Motor neuron (in vitro differentiated cells): Measurements from ENCODE around the gene GZMB. TPM values are rescaled to one million over a fixed set of nuclear protein-coding genes. Genes with fewer than 3 reads are reported as not detected.

Experiments
- ATAC-seq, 8 experiments: fragments of 200-7000 bp; cut with Tn5 transposase; replicated peaks in 6 of 8; 2 replicates each; pipeline ENCODE4 v1.8.0; 2021; ENCODE audit warnings: mild to moderate bottlenecking in 8 of 8, moderate library complexity in 8 of 8
- H3K27ac ChIP-seq, 2 donors: fragments of 250-450 bp; sonication (Bioruptor Pico); 2 replicates each; pipeline ENCODE4 v1.9.0; 2021; ENCODE audit warnings: antibody characterized with exemption in 2 of 2, mild to moderate bottlenecking in 2 of 2, moderate library complexity in 1 of 2
- H3K4me1 ChIP-seq, 2 donors: fragments of 250-450 bp; sonication (Bioruptor Pico); replicated peaks in 1 of 2; 2 replicates each; pipeline ENCODE4 v1.6.1; 2021; ENCODE audit warnings: antibody characterized with exemption in 2 of 2, mild to moderate bottlenecking in 2 of 2, moderate library complexity in 1 of 2
- H3K4me3 ChIP-seq, 5 donors: fragments of 250-450 bp; sonication (Bioruptor Pico); 2 replicates each; pipeline ENCODE4 v1.9.0; 2021; ENCODE audit warnings: antibody characterized with exemption in 5 of 5, mild to moderate bottlenecking in 5 of 5, moderate library complexity in 4 of 5
- WGBS, 10 experiments: fragments of 450-650 bp; shearing (Covaris generic); methylation state at CpG; one replicate each; pipeline ENCODE4 v1.0.0; 2022; 5-methylcytosine and 5-hydroxymethylcytosine counted together
- in situ Hi-C, 9 experiments: fragments of 400-800 bp; cut with MboI; loops; one replicate each; pipeline ENCODE4 v1.15.0; 2021; ENCODE audit warnings: low sequenced_read_pairs in 9 of 9, low pct_unique_long_range_greater_than_20kb in 2 of 9; ENCODE audit not compliant: unreplicated experiment in 9 of 9
- total RNA-seq, 8 experiments: library from RNA; unstranded; fragments of 300-600 nt; gene quantifications; 2 replicates each; pipeline versions ENCODE4 v1.2.3 to v1.2.4, GENCODE V29; 2022

GZMB gene
- total RNA-seq, result 10 to 100 TPM in 1 of 8 experiments, 1 to 10 TPM in 3, under 1 TPM in 1, not detected in 3; 0.38 to 65.4 (median 2.9) TPM

- H3K4me3 ChIP-seq, result no peak within 1 kb of the TSS
- WGBS, 10 experiments, result 61% methylated on average over 2 of the region's 2 CpGs; no CpG with 5 or more reads in 9 of the 10 experiments
- ATAC-seq, result peak in 2 of 8 experiments; percentile 79 to 96
- no peaks in the 10 kb centered on the region for H3K4me1 ChIP-seq
- H3K27ac ChIP-seq, result no peak within 1 kb of the TSS
- in situ Hi-C loops, result no loop called here
These were observed at the start of gene GZMB for GRCh38 chr14:24634158-24634557. GZMB (minus strand) TSS chr14:24634190; CDS start chr14:24634160, 30 bp downstream.

GRCh38 chr14:24681056-24681455 lies 47.1 kb upstream of the GZMB start:
- Histone ChIP-seq H3K27ac (no peak overlapping the region), H3K4me3 (no peak overlapping the region), H3K4me1 (no peaks in the 10 kb centered on the region)
- 17 to 29% (median 29%) methylated on average over 1 of the region's 1 CpG; no CpG with 5 or more reads in 7 of the 10 experiments for WGBS, 10 experiments
- ATAC-seq, result no peak
- in situ Hi-C loops, result no loop called here

GRCh38 chr14:24680516-24680915 lies 46.5 kb upstream of the GZMB start:
- 20 to 100% (median 70%) methylated on average over 1 to 3 of the region's 4 CpGs; no CpG with 5 or more reads in 3 of the 10 experiments for WGBS, 10 experiments
- in situ Hi-C loops, result no loop called here
- ATAC-seq, result no peak
- no peak overlapping the region for H3K27ac ChIP-seq
- no peak overlapping the region for H3K4me3 ChIP-seq
- H3K4me1 ChIP-seq, result no peaks in the 10 kb centered on the region

GRCh38 chr14:24679248-24679961 lies 45.4 kb upstream of the GZMB start:
- H3K4me3 ChIP-seq, result no peak overlapping the region
- peak in 1 of 8 experiments; percentile 11 for ATAC-seq
- in situ Hi-C loops, result no loop called here
- 22 to 85% (median 76%) methylated on average over 3 to 12 of the region's 12 CpGs; no CpG with 5 or more reads in 1 of the 10 experiments for WGBS, 10 experiments
- no peaks in the 10 kb centered on the region for H3K4me1 ChIP-seq
- no peak overlapping the region for H3K27ac ChIP-seq

GRCh38 chr14:24678801-24679247 lies 44.8 kb upstream of the GZMB start:
- Histone ChIP-seq H3K4me3 (no peak overlapping the region), H3K27ac (no peak overlapping the region), H3K4me1 (no peaks in the 10 kb centered on the region)
- in situ Hi-C loops, result no loop called here
- WGBS, 10 experiments, result 0 to 13% (median 4%) methylated on average over 1 to 10 of the region's 11 CpGs
- peak; percentile 75 to 99 (median 92) for ATAC-seq

- in situ Hi-C loops, result no loop called here
- no peak for ATAC-seq
- no peaks in the 10 kb centered on the region for H3K4me1 ChIP-seq
- 29 to 100% (median 90%) methylated on average over 1 of the region's 1 CpG; no CpG with 5 or more reads in 6 of the 10 experiments for WGBS, 10 experiments
- H3K27ac ChIP-seq, result no peak overlapping the region
- H3K4me3 ChIP-seq, result no peak overlapping the region
These were observed 44.0 kb upstream of the GZMB start for GRCh38 chr14:24677956-24678355.

- no peak for ATAC-seq
- Histone ChIP-seq H3K4me3 (no peak overlapping the region), H3K27ac (no peak overlapping the region), H3K4me1 (no peaks in the 10 kb centered on the region)
- in situ Hi-C loops, result no loop called here
- 0 to 89% (median 36%) methylated on average over 1 to 4 of the region's 5 CpGs; no CpG with 5 or more reads in 4 of the 10 experiments for WGBS, 10 experiments
These were observed 40.4 kb upstream of the GZMB start for GRCh38 chr14:24674204-24674970.

GRCh38 chr14:24673534-24674203 lies 39.7 kb upstream of the GZMB start:
- 20 to 93% (median 82%) methylated on average over 1 to 9 of the region's 9 CpGs; no CpG with 5 or more reads in 2 of the 10 experiments for WGBS, 10 experiments
- in situ Hi-C loops, result no loop called here
- no peak overlapping the region for H3K4me3 ChIP-seq
- H3K4me1 ChIP-seq, result no peaks in the 10 kb centered on the region
- no peak for ATAC-seq
- no peak overlapping the region for H3K27ac ChIP-seq

GRCh38 chr14:24673059-24673458 lies 39.1 kb upstream of the GZMB start:
- no peak overlapping the region for H3K4me3 ChIP-seq
- H3K27ac ChIP-seq, result no peak overlapping the region
- in situ Hi-C loops, result no loop called here
- 0 to 88% (median 51%) methylated on average over 1 to 2 of the region's 2 CpGs; no CpG with 5 or more reads in 4 of the 10 experiments for WGBS, 10 experiments
- no peak for ATAC-seq
- H3K4me1 ChIP-seq, result no peaks in the 10 kb centered on the region

GRCh38 chr14:24670594-24670993 lies 36.6 kb upstream of the GZMB start:
- no peak overlapping the region for H3K27ac ChIP-seq
- no peaks in the 10 kb centered on the region for H3K4me1 ChIP-seq
- ATAC-seq, result no peak
- WGBS, 10 experiments, result 0 to 86% (median 61%) methylated on average over 1 of the region's 1 CpG; no CpG with 5 or more reads in 4 of the 10 experiments
- no peak overlapping the region for H3K4me3 ChIP-seq
- in situ Hi-C loops, result no loop called here

- in situ Hi-C loops, result no loop called here
- Histone ChIP-seq H3K27ac (no peak overlapping the region), H3K4me3 (no peak overlapping the region), H3K4me1 (no peaks in the 10 kb centered on the region)
- no peak for ATAC-seq
- 0 to 100% (median 82%) methylated on average over 1 of the region's 1 CpG; no CpG with 5 or more reads in 1 of the 10 experiments for WGBS, 10 experiments
These were observed 35.7 kb upstream of the GZMB start for GRCh38 chr14:24669651-24670050.

GRCh38 chr14:24665440-24665991 lies 31.5 kb upstream of the GZMB start:
- WGBS, 10 experiments, result 20 to 76% (median 63%) methylated on average over 1 to 4 of the region's 4 CpGs; no CpG with 5 or more reads in 4 of the 10 experiments

More at GRCh38 chr14:24665440-24665991, 31.5 kb upstream of the GZMB start:
- in situ Hi-C loops, result no loop called here
- peak in 3 of 8 experiments; percentile 46 to 60 (median 54) for ATAC-seq
- Histone ChIP-seq H3K4me3 (no peak overlapping the region), H3K4me1 (no peaks in the 10 kb centered on the region), H3K27ac (no peak overlapping the region)
